ENCODE measurements around the gene CLP1.
"Not testable (repeated sequence)": the region's sequence is repeated elsewhere in the genome, so short reads cannot be mapped to it uniquely, and the experiment has no call there.

Gene CLP1

DNA sequence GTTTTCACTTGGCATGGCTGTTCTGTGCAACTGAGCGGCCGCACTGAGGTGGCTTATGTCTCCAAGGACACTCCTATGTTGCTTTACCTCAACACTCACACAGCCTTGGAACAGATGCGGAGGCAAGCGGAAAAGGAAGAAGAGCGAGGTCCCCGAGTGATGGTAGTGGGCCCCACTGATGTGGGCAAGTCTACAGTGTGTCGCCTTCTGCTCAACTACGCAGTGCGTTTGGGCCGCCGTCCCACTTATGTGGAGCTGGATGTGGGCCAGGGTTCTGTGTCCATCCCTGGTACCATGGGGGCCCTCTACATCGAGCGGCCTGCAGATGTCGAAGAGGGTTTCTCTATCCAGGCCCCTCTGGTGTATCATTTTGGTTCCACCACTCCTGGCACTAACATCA lies 2.1 kb downstream of the CLP1 start:
- no peak for DNase-seq (ENCODE audit: low read depth in 2 of 3, low spot score in 2 of 3)

DNA sequence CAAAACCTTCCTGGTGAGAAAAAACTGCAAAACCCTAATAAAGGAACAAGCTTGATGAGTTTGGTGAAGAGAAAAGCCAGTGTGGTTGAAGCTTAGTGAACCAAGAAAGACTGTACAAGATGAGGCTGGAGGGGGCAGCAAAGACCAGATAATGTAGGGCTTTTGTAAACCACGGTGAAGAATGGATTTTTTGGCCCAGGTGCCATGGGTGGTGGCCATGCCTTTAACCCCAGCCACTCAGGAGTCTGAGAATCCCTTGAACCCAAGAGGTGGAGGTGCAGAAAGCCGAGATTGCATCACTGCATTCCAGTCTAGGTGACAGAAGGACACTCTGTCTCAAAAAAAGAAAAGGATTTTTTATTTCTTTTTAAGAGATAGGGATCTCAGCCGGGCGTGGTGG lies 5.3 kb downstream of the CLP1 start:
- DNase-seq (ENCODE audit: low read depth in 2 of 3, low spot score in 2 of 3): no peak

DNA sequence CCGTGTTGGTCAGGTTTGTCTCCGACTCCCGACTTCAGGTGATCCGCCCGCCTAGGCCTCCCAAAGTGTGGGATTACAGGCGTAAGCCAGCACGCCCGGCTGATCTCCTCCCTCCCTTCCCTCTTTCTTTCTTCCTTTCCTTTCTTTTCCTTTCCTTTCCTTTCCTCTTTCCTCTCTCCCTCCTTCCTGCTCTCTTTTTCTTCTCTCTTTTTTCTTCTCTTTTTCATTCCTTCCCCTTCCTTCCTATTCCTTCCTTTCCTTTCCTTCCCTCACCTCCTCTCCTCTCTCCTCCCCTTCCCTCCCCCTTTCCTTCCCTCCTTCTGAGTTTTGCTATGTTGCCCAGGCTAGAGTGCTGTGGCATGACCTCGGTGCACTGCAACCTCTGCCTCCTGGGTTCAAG lies 6.4 kb downstream of the CLP1 start:
- no peak for DNase-seq (ENCODE audit: low read depth in 2 of 3, low spot score in 2 of 3)

DNA sequence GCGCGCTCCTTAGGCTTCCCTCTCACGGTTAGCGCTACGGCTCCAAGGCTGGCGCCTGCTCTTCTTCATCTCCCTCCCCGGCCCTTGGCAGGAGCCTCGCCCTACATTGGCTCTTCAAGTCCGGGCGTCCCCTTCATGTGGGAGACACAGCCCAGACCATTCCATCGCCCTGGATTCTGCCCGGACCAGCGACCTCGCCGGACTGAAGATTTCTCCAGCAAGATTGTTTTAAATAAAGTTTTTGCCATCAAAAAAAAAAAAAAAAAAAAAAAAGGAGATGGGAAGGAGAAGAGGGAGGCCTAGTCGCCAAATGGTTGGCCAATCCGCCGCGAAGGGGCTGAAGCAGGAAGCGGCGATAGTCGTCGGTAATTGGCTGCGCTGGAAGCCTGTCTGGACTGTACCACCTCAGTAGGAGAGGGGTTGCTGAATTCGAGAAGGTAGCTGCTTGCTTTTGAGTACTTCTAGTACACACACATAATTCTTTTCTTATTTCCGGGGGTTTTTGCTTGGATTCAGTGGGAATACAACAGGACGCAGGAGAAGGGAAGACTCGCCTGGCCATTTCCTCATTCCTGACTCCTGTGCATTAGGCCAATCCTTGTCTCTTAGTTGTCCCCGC lies 9.7 kb downstream of the CLP1 start:
- DNase-seq (ENCODE audit: low read depth in 2 of 3, low spot score in 2 of 3): peak in 2 of 3 experiments; percentile 61 to 73

DNA sequence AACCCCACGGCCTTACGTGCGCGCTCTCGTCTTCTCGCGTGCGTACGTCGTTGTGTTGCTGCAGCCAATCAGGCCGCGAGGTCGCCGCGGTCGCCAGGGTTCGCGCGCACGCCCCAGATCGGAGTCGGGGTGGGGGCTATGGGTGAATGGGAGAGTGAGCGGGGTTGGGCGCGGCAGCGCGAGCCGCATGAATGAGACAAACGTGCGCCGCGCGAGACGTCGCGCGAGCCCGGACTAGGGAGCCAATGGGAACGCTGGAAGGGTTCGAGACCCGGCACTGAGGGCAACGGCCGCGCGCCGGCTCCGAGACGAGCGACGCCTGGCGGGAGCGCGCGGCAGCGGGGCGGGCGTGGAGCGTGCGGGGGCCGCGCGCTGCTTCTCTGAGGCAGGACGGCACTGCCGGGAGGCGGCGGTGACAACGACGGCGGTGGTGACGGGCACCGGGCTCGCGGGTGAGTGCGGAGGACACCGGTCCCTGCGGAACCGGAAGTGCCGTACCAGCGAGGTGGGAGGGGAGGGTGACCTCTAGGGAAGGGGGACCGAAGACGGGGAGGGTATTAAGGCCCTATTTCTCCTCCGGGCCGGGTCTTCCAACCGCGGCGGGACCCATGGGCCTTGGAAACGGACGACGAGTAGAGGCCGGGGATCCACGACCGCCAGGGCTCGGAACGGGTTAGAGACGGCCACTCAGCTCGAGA lies 10.3 kb downstream of the CLP1 start, which contains the start of gene ZDHHC5:
ZDHHC5 (plus strand) TSS at position 379 of the 698 bp plus-strand sequence. CDS start 4,977 bp downstream, outside the sequence.
- peak; percentile 87 to 99 (median 96) for DNase-seq (ENCODE audit: low read depth in 2 of 3, low spot score in 2 of 3)

DNA sequence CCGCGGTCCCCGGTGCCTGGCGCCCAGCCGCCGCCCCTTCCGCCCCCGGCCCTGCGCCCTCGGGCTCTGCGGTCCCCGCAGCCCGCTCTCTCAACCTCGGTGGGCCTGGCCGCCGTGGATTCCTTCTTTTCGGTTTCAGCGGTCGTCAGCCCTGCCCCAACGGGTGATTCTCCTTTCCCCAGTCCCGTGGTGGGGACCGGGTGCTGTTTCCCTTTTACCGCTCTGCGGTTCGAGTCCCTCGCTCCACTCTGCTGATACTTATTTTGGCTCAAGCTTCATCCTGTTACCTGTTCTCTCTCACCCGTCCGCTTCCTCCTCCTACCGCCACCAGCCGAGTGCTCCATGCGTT lies 10.8 kb downstream of the CLP1 start:
- DNase-seq (ENCODE audit: low read depth in 2 of 3, low spot score in 2 of 3): peak in 2 of 3 experiments; percentile 23 to 26

DNA sequence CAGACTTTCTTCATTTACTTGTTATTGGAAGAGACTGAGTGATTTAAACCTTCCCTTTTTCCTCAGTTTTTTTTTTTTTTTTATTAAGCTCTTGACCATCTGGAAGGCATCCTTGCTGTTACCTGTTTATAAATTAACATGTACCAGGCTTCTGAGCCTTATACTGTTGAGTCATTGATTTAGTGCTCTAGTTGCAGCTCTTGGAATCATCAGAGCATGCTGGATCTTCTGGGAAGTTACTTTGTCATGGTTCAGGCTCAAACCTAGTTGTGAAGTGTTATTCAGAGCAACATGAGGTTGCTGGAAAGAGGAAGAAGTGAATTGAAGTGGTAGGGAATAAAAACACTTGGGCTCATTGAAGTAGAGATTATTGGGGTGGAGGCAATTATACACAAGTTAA lies 16.7 kb downstream of the CLP1 start:
- DNase-seq (ENCODE audit: low read depth in 2 of 3, low spot score in 2 of 3): no peak

DNA sequence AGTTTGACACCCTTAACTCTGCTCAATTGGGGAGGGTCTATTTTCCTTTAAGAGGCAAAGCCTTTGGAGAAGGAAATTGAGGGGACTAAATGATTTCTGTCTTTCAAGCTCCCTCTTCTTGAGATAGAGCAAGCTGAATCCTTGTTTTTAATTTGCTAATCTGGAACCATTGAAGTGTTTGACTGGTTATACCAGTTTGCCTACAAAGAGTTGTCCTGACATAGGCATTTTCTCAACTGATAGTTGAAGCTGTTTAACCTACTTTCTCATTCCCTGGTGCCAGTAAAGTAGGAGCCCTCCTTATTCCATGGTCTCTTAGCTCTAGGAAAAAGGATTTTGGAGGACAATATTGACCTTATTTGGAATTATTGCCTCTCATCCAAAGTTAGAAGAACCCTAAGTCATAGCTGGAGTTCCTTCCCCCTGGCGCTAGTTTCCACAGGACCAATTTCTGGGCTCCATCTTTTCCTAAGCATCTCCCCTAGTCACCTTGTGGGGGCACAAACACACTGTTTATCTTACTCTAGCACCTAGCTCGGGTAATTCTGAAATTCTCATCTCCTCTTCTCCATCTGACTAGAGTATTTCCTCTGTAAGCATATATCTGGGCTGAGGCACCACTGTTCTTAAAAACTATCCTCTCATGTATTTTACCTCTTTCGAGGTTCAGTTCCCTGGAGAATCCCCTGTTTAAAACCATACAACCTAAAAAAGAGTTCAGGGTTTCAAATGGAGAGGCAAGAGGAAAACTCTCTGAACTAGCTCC lies 17.8 kb downstream of the CLP1 start:
- no peak for DNase-seq (ENCODE audit: low read depth in 2 of 3, low spot score in 2 of 3)

DNA sequence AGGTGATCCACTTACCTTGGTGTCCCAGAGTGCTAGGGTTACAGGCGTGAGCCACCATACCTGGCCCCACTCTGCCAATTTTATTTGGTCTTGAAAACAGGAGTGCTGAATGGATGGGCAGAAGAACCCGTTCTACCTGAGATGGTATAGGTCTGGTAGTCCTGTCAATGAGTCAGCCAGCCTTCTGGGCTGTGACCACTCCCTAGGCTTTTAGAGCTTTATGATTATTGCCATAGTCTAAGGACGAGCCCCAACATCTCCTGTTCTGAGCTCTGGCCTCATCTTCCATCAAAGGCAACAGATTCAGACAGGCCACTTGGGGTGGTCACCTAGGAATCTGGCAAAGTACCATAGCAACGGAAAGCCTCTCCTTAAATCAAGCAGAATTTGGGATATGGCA lies 21.8 kb downstream of the CLP1 start:
- DNase-seq (ENCODE audit: low read depth in 2 of 3, low spot score in 2 of 3): no peak

DNA sequence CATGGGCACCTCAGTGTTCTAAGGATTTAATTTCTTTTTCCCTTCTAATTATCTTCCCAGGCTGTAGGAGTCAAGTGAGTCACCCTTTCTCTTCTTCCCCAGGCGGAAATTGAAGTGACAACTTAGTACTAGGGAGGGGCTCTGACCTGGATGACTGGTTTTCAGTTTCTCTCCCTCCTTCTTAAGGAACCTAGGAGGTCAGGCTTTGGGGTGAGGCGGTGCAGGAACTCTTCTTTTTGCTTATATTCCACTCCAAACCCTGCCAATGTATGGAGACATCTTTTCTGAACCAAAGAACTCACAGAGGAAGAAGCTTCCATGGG lies 23.0 kb downstream of the CLP1 start:
- DNase-seq (ENCODE audit: low read depth in 2 of 3, low spot score in 2 of 3): no peak

DNA sequence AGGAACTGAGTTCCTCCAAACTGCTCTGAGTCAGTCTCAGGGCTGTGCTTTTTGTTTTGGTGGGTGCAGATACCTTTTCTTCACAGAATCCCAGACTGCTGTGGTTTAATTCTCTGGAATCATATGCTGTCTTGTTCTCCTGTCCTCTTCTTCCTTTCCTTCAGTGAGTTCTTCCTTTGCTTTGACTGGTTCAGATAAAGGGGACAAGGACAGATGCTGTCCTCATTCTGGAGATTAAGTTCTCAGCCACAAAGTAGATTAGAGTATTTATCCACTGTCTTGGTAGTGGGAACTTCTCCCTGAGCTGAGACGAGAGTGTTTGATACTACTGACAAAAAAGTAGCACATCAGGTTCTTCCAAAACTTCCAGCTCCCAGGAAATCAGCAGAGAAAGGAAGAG lies 23.6 kb downstream of the CLP1 start:
- no peak for DNase-seq (ENCODE audit: low read depth in 2 of 3, low spot score in 2 of 3)

DNA sequence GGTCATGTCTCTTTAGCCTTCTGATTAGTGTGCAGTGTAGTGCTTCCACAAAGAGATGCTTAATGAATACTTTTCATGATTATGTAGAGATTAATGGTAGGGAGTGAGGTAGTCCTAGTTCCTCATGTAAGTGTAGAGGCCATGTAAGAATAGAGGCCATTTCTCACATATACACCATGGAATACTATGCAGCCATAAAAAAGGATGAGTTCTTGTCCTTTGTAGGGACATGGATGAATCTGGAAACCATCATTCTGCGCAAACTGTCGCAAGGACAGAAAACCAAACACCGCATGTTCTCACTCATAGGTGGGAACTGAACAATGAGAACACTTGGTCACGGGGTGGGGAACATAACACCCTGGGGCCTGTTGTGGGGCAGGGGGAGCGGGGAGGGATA lies 32.9 kb downstream of the CLP1 start:
- not testable (repeated sequence) for DNase-seq (ENCODE audit: low read depth in 2 of 3, low spot score in 2 of 3)

DNA sequence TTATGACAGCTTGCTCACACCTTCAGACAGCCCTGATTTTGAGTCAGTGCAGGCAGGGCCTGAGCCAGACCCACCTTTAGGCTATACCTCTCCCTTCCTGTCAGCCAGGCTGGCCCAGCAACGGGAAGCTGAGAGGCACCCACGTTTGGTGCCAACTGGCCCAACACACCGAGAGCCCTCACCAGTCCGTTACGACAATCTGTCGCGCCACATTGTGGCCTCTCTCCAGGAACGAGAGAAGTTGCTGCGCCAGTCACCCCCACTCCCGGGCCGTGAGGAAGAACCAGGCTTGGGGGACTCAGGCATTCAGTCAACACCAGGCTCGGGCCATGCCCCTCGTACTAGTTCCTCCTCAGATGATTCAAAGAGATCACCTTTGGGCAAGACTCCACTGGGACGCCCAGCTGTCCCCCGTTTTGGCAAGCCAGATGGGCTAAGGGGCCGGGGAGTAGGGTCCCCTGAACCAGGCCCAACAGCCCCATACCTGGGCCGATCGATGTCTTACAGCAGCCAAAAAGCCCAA lies 41.3 kb downstream of the CLP1 start:
- DNase-seq (ENCODE audit: low read depth in 2 of 3, low spot score in 2 of 3): no peak

DNA sequence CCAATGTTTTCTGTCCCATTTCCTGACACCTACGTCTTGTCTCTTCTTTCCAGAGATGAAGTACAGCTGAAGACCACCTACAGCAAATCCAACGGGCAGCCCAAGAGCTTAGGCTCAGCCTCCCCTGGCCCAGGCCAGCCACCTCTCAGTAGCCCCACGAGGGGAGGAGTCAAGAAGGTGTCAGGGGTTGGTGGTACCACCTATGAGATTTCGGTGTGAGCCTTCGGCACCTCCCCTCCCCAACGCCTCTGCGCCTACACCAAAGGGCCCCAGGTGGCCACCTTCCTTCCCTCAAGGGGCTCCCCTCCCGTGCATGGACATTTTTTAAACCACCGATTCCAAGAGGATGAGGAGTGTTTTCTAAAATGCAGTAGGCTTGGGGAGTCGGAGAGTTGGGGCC lies 42.3 kb downstream of the CLP1 start:
- DNase-seq (ENCODE audit: low read depth in 2 of 3, low spot score in 2 of 3): no peak

DNA sequence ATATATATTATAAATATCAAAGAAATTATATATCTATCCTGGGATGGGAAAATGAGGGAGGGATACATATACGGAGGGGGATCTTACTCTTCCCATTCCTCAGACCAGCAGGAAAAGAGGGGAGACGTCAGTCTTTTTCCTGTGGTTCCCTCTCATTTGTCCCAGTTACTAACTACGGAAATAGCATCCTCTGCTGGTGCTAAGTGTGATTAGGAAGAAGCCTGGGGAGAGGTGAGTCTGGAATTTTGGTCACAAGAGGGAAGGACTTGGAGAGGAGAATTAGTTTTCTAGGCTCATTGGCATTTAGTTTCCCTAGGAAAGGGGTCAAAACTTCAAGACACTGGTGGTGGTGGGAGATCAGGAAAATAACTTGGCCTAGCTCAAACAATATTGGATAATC lies 42.9 kb downstream of the CLP1 start:
- DNase-seq (ENCODE audit: low read depth in 2 of 3, low spot score in 2 of 3): no peak

DNA sequence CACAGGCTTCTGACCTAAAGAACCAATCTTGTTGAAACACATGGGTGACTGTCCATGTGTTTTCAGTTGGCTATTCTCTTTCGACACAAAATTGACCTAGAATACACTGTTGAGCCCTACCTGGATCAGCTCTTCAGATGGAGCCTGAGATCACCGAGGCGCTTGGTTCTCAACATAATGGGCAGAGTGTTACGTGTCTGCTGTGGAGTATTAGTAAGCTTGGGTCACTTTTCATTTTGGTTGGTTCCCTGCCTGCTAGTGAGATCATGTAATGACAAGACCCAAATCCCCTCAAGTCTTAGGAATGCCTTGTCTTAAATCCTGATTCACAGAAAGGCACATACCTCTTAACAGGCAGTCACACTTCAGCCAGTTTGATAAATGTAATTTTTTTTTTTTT lies 45.8 kb downstream of the CLP1 start:
- no peak for DNase-seq (ENCODE audit: low read depth in 2 of 3, low spot score in 2 of 3)

DNA sequence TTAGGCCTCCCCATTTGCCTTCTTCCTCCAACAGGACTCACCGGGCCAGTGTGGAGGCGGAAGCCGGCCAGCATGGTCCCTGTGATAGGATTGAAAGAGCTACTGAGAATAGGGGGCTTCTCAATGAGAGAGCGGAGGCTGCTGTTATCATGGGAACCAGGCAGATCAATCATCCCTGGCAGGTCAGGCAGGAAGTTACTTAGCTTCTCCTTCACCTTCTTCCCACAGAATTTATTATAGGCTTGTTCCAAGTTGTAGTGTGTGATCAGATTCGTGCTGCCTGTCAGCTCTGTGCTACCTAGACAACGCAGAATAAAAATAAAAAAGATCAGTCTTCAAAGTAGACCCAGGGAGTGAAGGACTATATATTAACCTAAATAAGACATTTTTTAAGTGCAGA lies 47.4 kb downstream of the CLP1 start:
- no peak for DNase-seq (ENCODE audit: low read depth in 2 of 3, low spot score in 2 of 3)

DNA sequence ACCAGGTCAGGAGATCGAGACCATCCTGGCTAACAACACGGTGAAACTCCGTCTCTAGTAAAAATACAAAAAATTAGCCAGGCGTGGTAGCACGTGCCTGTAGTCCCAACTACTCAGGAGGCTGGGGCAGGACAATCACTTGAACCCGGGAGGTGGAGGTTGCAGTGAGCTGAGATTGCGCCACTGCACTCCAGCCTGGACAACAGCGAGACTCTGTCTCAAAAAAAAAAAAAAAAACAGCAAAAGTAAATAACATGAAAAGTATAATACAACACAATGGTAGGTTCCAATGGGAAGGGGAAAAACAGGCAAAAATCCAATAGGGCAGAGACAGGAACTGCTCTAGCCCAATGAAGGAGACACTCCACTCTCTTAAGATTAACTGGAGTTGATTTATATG lies 47.9 kb downstream of the CLP1 start:
- DNase-seq (ENCODE audit: low read depth in 2 of 3, low spot score in 2 of 3): not testable (repeated sequence)

DNA sequence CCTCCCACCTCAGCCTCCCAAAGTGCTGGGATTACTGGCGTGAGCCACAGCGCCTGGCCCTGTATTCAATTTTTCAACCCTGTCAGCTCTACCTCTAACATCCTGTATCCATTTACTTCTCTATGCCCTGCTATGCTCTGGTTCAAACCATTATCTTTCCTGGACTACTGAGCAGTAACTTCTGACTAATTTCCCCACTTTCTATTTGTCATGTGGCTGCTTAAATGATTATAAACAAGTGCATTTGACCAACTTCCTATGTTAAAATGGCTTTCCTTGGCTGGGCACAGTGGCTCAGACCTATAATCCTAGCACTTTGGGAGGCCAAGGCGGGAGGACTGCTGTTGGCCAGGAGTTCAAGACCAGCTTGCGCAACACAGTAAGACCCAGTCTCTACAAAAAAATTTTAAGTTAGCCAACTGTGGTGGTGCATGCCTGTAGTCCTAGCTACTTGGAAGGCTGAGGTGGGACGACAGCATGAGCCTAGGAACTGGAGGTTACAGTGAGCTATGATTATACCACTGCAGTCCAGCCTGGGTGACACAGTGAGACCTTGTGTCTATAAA lies 52.3 kb downstream of the CLP1 start:
- DNase-seq (ENCODE audit: low read depth in 2 of 3, low spot score in 2 of 3): no peak

Measured in activated CD8-positive, alpha-beta memory T cell treated with anti-CD3 and anti-CD28 coated beads for 48 hours (primary cell).